Activated T-helper 1 cell treated with Interleukin-2 at 50 U/mL for 16 hours (primary cell): ENCODE results near the gene DLGAP1.

ENCODE experiments used
- DNase-seq: peaks from one replicate; pipeline ENCODE4 v3.0.0-alpha.2; 2020; ENCODE audit warnings: low read depth

The DLGAP1 gene

GRCh38 chr18:3761266-3761665 is 693.8 kb downstream of the DLGAP1 start:
- no peak for DNase-seq

- DNase-seq, result no peak
These were observed 694.4 kb downstream of the DLGAP1 start for GRCh38 chr18:3760741-3761140.

GRCh38 chr18:3759099-3759498 is 696.0 kb downstream of the DLGAP1 start:
- DNase-seq, result no peak

- DNase-seq, result no peak
These were observed 696.6 kb downstream of the DLGAP1 start for GRCh38 chr18:3758531-3758930.

GRCh38 chr18:3757361-3757760 is 697.7 kb downstream of the DLGAP1 start:
- no peak for DNase-seq

- DNase-seq, result no peak
These were observed 702.0 kb downstream of the DLGAP1 start for GRCh38 chr18:3753106-3753505.

- DNase-seq, result no peak
These were observed 707.0 kb downstream of the DLGAP1 start for GRCh38 chr18:3748086-3748485.

- DNase-seq, result no peak
These were observed 707.7 kb downstream of the DLGAP1 start for GRCh38 chr18:3747176-3747973.

- no peak for DNase-seq
These were observed 712.6 kb downstream of the DLGAP1 start for GRCh38 chr18:3742541-3742940.

- DNase-seq, result no peak
These were observed 713.8 kb downstream of the DLGAP1 start for GRCh38 chr18:3741333-3741732.

- DNase-seq, result no peak
These were observed 726.2 kb downstream of the DLGAP1 start for GRCh38 chr18:3728704-3729437.

GRCh38 chr18:3727274-3727673 is 727.8 kb downstream of the DLGAP1 start:
- no peak for DNase-seq

GRCh38 chr18:3726238-3726951 is 728.7 kb downstream of the DLGAP1 start:
- no peak for DNase-seq

- DNase-seq, result no peak
These were observed 730.0 kb downstream of the DLGAP1 start for GRCh38 chr18:3725115-3725514.

GRCh38 chr18:3723554-3723953 is 731.6 kb downstream of the DLGAP1 start:
- no peak for DNase-seq

GRCh38 chr18:3722649-3723433 is 732.3 kb downstream of the DLGAP1 start:
- DNase-seq, result no peak

- no peak for DNase-seq
These were observed 733.1 kb downstream of the DLGAP1 start for GRCh38 chr18:3721771-3722648.

- no peak for DNase-seq
These were observed 734.1 kb downstream of the DLGAP1 start for GRCh38 chr18:3720818-3721545.

GRCh38 chr18:3720159-3720558 is 734.9 kb downstream of the DLGAP1 start:
- DNase-seq, result no peak

- DNase-seq, result no peak
These were observed 737.6 kb downstream of the DLGAP1 start for GRCh38 chr18:3717376-3718025.
